Activated CD8-positive, alpha-beta memory T cell treated with anti-CD3 and anti-CD28 coated beads for 48 hours (primary cell): ENCODE results near the gene OSBPL9.

Experiments used
- DNase-seq, 3 experiments: peaks; one replicate each; pipeline ENCODE4 v3.0.0-alpha.2; 2020; ENCODE audit warnings: low read depth in 2 of 3, low spot score in 2 of 3

OSBPL9 gene

GRCh38 chr1:51734896-51735745 lies 118.2 kb downstream of the OSBPL9 start:
- DNase-seq = no peak

- DNase-seq = no peak
Observed at GRCh38 chr1:51735746-51736254, 118.9 kb downstream of the OSBPL9 start.

GRCh38 chr1:51736702-51737101 lies 119.8 kb downstream of the OSBPL9 start:
- DNase-seq = no peak

- DNase-seq = no peak
Observed at GRCh38 chr1:51738681-51739080, 121.8 kb downstream of the OSBPL9 start.

GRCh38 chr1:51740652-51741051 lies 123.8 kb downstream of the OSBPL9 start:
- DNase-seq = no peak

GRCh38 chr1:51741121-51741681 lies 124.3 kb downstream of the OSBPL9 start:
- DNase-seq = no peak

GRCh38 chr1:51744506-51745303 lies 127.8 kb downstream of the OSBPL9 start:
- no peak for DNase-seq

- no peak for DNase-seq
Observed at GRCh38 chr1:51745304-51745570, 128.3 kb downstream of the OSBPL9 start.

GRCh38 chr1:51749151-51749550 lies 132.3 kb downstream of the OSBPL9 start:
- DNase-seq = no peak

GRCh38 chr1:51750218-51750617 lies 133.3 kb downstream of the OSBPL9 start:
- DNase-seq = no peak

- no peak for DNase-seq
Observed at GRCh38 chr1:51750729-51751128, 133.8 kb downstream of the OSBPL9 start.

GRCh38 chr1:51752073-51752948 lies 135.4 kb downstream of the OSBPL9 start:
- no peak for DNase-seq

GRCh38 chr1:51753969-51754368 lies 137.1 kb downstream of the OSBPL9 start:
- no peak for DNase-seq

GRCh38 chr1:51754666-51755065 lies 137.8 kb downstream of the OSBPL9 start:
- DNase-seq = no peak

- DNase-seq = no peak
Observed at GRCh38 chr1:51755437-51755836, 138.5 kb downstream of the OSBPL9 start.

GRCh38 chr1:51756290-51756689 lies 139.4 kb downstream of the OSBPL9 start:
- no peak for DNase-seq

GRCh38 chr1:51758310-51758709 lies 141.4 kb downstream of the OSBPL9 start:
- DNase-seq = no peak

GRCh38 chr1:51760872-51761271 lies 144.0 kb downstream of the OSBPL9 start:
- DNase-seq = no peak

GRCh38 chr1:51761351-51761750 lies 144.5 kb downstream of the OSBPL9 start:
- no peak for DNase-seq

- no peak for DNase-seq
Observed at GRCh38 chr1:51768971-51769588, 152.2 kb downstream of the OSBPL9 start.

- no peak for DNase-seq
Observed at GRCh38 chr1:51776408-51776807, 159.5 kb downstream of the OSBPL9 start.
